Activated CD4-positive, alpha-beta T cell treated with anti-CD3 and anti-CD28 coated beads, Interleukin-2, amount 50 U/mL, for 1 hour (primary cell): ENCODE results near the gene PXYLP1.

Experiments used
- DNase-seq: peaks from one replicate; pipeline ENCODE4 v3.0.0-alpha.2; 2020

Gene PXYLP1

GRCh38 chr3:141250828-141251227, 19.2 kb downstream of the PXYLP1 start:
- no peak for DNase-seq

GRCh38 chr3:141253326-141253725, 21.7 kb downstream of the PXYLP1 start:
- DNase-seq = no peak

- DNase-seq = no peak
Observed at GRCh38 chr3:141253811-141254210, 22.2 kb downstream of the PXYLP1 start.

- DNase-seq = no peak
Observed at GRCh38 chr3:141255137-141255845, 23.7 kb downstream of the PXYLP1 start.

- DNase-seq = peak; percentile 20
Observed at GRCh38 chr3:141255846-141256261, 24.2 kb downstream of the PXYLP1 start.

- DNase-seq = no peak
Observed at GRCh38 chr3:141256820-141257219, 25.2 kb downstream of the PXYLP1 start.

- DNase-seq = no peak
Observed at GRCh38 chr3:141257961-141258360, 26.3 kb downstream of the PXYLP1 start.

- DNase-seq = no peak
Observed at GRCh38 chr3:141258973-141259372, 27.3 kb downstream of the PXYLP1 start.

- DNase-seq = no peak
Observed at GRCh38 chr3:141259821-141260629, 28.4 kb downstream of the PXYLP1 start.

- no peak for DNase-seq
Observed at GRCh38 chr3:141260630-141260927, 29.0 kb downstream of the PXYLP1 start.

- no peak for DNase-seq
Observed at GRCh38 chr3:141261472-141262307, 30.1 kb downstream of the PXYLP1 start.

- DNase-seq = no peak
Observed at GRCh38 chr3:141262308-141262705, 30.7 kb downstream of the PXYLP1 start.

GRCh38 chr3:141266186-141266585, 34.6 kb downstream of the PXYLP1 start:
- no peak for DNase-seq

- peak; percentile 27 for DNase-seq
Observed at GRCh38 chr3:141266797-141267555, 35.4 kb downstream of the PXYLP1 start.

- no peak for DNase-seq
Observed at GRCh38 chr3:141267629-141268028, 36.0 kb downstream of the PXYLP1 start.

- no peak for DNase-seq
Observed at GRCh38 chr3:141268306-141268705, 36.7 kb downstream of the PXYLP1 start.

- DNase-seq = no peak
Observed at GRCh38 chr3:141268791-141269190, 37.2 kb downstream of the PXYLP1 start.

- DNase-seq = no peak
Observed at GRCh38 chr3:141269961-141270360, 38.3 kb downstream of the PXYLP1 start.

- DNase-seq = no peak
Observed at GRCh38 chr3:141271279-141272030, 39.8 kb downstream of the PXYLP1 start.

GRCh38 chr3:141272906-141273662, 41.5 kb downstream of the PXYLP1 start:
- no peak for DNase-seq

GRCh38 chr3:141273700-141274410, 42.2 kb downstream of the PXYLP1 start:
- DNase-seq = no peak
